K562 (cell line): ENCODE results near the gene CLDN20. TPM values are rescaled to one million over a fixed set of nuclear protein-coding genes. Genes with fewer than 3 reads are reported as not detected.
A peak's percentile ranks its signal among the peaks of the same experiment; 100 is the strongest.

Source experiments
- ATAC-seq: fragments of 200-7000 bp; cut with Tn5 transposase; 3 replicates; pipeline ENCODE4 v1.9.1; 2020; ENCODE audit warnings: moderate library complexity
- BruUV-seq: library from RNA; stranded (reverse); fragments of 400-500 nt; replicated peaks from 2 replicates; lab custom pipeline; 2021; lab: Mats Ljungman, UMichigan
- CTCF ChIA-PET: fragments of 300-600 bp; formaldehyde crosslinking; extraction: SDS; loops from one replicate; lab custom pipeline; 2021; ENCODE audit warnings: low intra/inter-chr PET ratio; lab: Yijun Ruan, JAX
- POLR2A ChIA-PET: fragments of 300-600, 350-650 bp; sonication (Branson Sonifier 250); formaldehyde crosslinking; extraction: SDS; loops from one replicate; lab custom pipeline; 2021; ENCODE audit warnings: antibody characterized with exemption, inconsistent platforms; lab: Yijun Ruan, JAX
- DNase-seq, 4 experiments: peaks; one replicate each; pipeline versions ENCODE4 v3.0.0 to v3.0.0-alpha.2; 2011 to 2018; ENCODE audit warnings: low spot score in 3 of 4, mixed read lengths in 3 of 4; ENCODE audit errors: extremely low read depth in 1 of 4
- FAIRE-seq: peaks from 2 replicates; lab custom pipeline; 2011; peaks lifted over from hg19 to GRCh38; lab: Jason Lieb, UNC
- H2AFZ ChIP-seq: 2 replicates; pipeline ENCODE4 v1.6.0; 2011; ENCODE audit warnings: low read depth, low read length, control low read depth, inconsistent platforms
- H3K27ac ChIP-seq: fragments of 200-600 bp; 3 replicates; pipeline ENCODE4 v1.8.0; 2011; ENCODE audit warnings: low read depth, mild to moderate bottlenecking, control low read depth, inconsistent platforms, low read length, moderate library complexity, mixed read lengths; ENCODE audit errors: extremely low read depth
- H3K27me3 ChIP-seq, 2 experiments: fragments of 300-600 bp in 1 of 2; 2 replicates in 1 of 2; 3 replicates in 1 of 2; pipeline versions ENCODE4 v1.6.0 to v1.8.0; 2011; ENCODE audit warnings: inconsistent platforms in 2 of 2, low read length in 2 of 2, mild to moderate bottlenecking in 1 of 2, mixed read lengths in 1 of 2, moderate library complexity in 1 of 2; ENCODE audit not compliant: control insufficient read depth in 2 of 2, insufficient read depth in 2 of 2
- H3K36me3 ChIP-seq: fragments of 300-600 bp; 3 replicates; pipeline ENCODE4 v1.8.0; 2011; ENCODE audit warnings: mild to moderate bottlenecking, low read length, inconsistent platforms; ENCODE audit not compliant: control insufficient read depth, insufficient read depth
- H3K4me1 ChIP-seq, 2 experiments: fragments of 200-600 bp in 1 of 2; replicated peaks in 1 of 2; 2 replicates in 1 of 2; 3 replicates in 1 of 2; pipeline versions ENCODE4 v1.5.1 to v1.8.0; 2011; ENCODE audit warnings: inconsistent platforms in 2 of 2, low read length in 2 of 2, mild to moderate bottlenecking in 1 of 2, mixed read lengths in 1 of 2, moderate library complexity in 1 of 2; ENCODE audit not compliant: control insufficient read depth in 2 of 2, insufficient read depth in 2 of 2
- H3K4me2 ChIP-seq: 2 replicates; pipeline ENCODE4 v1.6.1; 2011; ENCODE audit warnings: low read length, control low read depth, inconsistent platforms, mixed read lengths; ENCODE audit not compliant: insufficient read depth
- H3K4me3 ChIP-seq: fragments of 200-600 bp; sonication (generic), shearing (Covaris generic); 2 replicates; pipeline ENCODE4 v1.5.1; 2016; ENCODE audit warnings: control low read depth, inconsistent platforms
- H3K79me2 ChIP-seq: fragments of 200-600 bp; 3 replicates; pipeline ENCODE4 v1.8.0; 2011; ENCODE audit warnings: low read length, inconsistent platforms; ENCODE audit not compliant: control insufficient read depth, insufficient read depth
- H3K9ac ChIP-seq, 2 experiments: 2 replicates each; pipeline versions ENCODE4 v1.6.0 to v1.6.1; 2011; ENCODE audit warnings: low read depth in 2 of 2, low read length in 2 of 2, control low read depth in 1 of 2, inconsistent platforms in 1 of 2, mild to moderate bottlenecking in 1 of 2, mixed read lengths in 1 of 2; ENCODE audit not compliant: insufficient read depth in 1 of 2
- H3K9me1 ChIP-seq: one replicate; pipeline ENCODE4 v1.6.0; 2011; ENCODE audit warnings: inconsistent platforms, mild to moderate bottlenecking, low read length, moderate library complexity; ENCODE audit not compliant: control insufficient read depth, insufficient read depth
- H3K9me3 ChIP-seq: replicated peaks from 2 replicates; pipeline ENCODE4 v1.5.1; 2011; ENCODE audit warnings: low read depth, low read length, inconsistent platforms; ENCODE audit not compliant: control insufficient read depth, insufficient read depth
- H4K20me1 ChIP-seq: replicated peaks from 2 replicates; pipeline ENCODE4 v1.6.1; 2011; ENCODE audit warnings: low read length, inconsistent platforms, mixed read lengths; ENCODE audit not compliant: control insufficient read depth, insufficient read depth
- EGR1 ChIP-seq: fragments of 450-650 bp; conservative IDR thresholded peaks from 2 replicates; pipeline ENCODE4 v1.6.1; 2017; ENCODE audit warnings: mild to moderate bottlenecking
- HDAC2 ChIP-seq: fragments of 450-650 bp; IDR thresholded peaks from 2 replicates; pipeline ENCODE4 v1.6.1; 2016; ENCODE audit warnings: mild to moderate bottlenecking
- KHSRP ChIP-seq: fragments of 450-650 bp; IDR thresholded peaks from 2 replicates; pipeline ENCODE4 v1.6.1; 2017
- KLF6 ChIP-seq: fragments of 250-450 bp; sonication (Bioruptor Pico); IDR thresholded peaks from 2 replicates; pipeline ENCODE4 v1.4.0; 2020; ENCODE audit warnings: mild to moderate bottlenecking, moderate library complexity, borderline replicate concordance
- PHF8 ChIP-seq: fragments of 200-600 bp; sonication (generic); IDR thresholded peaks from 2 replicates; pipeline ENCODE4 v1.6.1; 2012; ENCODE audit warnings: mixed run types, mild to moderate bottlenecking, inconsistent platforms, low read length, moderate library complexity, borderline replicate concordance
- POLR2AphosphoS2 ChIP-seq: IDR thresholded peaks from 2 replicates; pipeline ENCODE4 v1.6.1; 2012; ENCODE audit warnings: low read length, improper control_type of control experiment
- RFX1 ChIP-seq: fragments of 450-650 bp; IDR thresholded peaks from 2 replicates; pipeline ENCODE4 v1.6.1; 2016; ENCODE audit warnings: mild to moderate bottlenecking, moderate library complexity
- ZNF316 ChIP-seq: fragments of 450-650 bp; IDR thresholded peaks from 2 replicates; pipeline ENCODE4 v1.6.1; 2016
- WGBS: fragments of 100-300 bp; shearing (Covaris generic); methylation state at CpG from one replicate; pipeline ENCODE4 v1.1.6; 2016; ENCODE audit warnings: low coverage, mixed read lengths; ENCODE audit not compliant: insufficient coverage; ENCODE audit errors: missing lambda C conversion rate; 5-methylcytosine and 5-hydroxymethylcytosine counted together
- in situ Hi-C: fragments of 300-500 bp; cut with MboI; formaldehyde crosslinking; loops from 4 replicates; pipeline ENCODE4 v1.15.0; 2018; ENCODE audit warnings: inconsistent platforms, mixed read lengths
- intact Hi-C: fragments of 100-400 bp; cut with micrococcal nuclease; formaldehyde crosslinking; loops from 2 replicates; pipeline ENCODE4 v1.14.2; 2022
- polyA plus RNA-seq, 8 experiments: library from polyadenylated mRNA; depleted of rRNA in 4 of 8; stranded (reverse) in 5 of 8; unstranded in 3 of 8; fragments of >200 nt; fragmentation: Nextera tagmentation in 2 of 8; fragmentation: Illumina TruSeq in 1 of 8; extraction: Ambion mirVana in 2 of 8; extraction: Trizol in 1 of 8; gene quantifications; 2 replicates each; pipeline versions ENCODE4 v1.2.1 to v1.2.3, GENCODE V29; 2011 to 2014; ENCODE audit warnings: inconsistent platforms in 1 of 8, missing spikeins in 1 of 8
- total RNA-seq, 7 experiments: library from RNA; depleted of rRNA in 6 of 7; stranded (reverse); fragments of >200 nt in 6 of 7; fragmentation: Illumina TruSeq in 2 of 7; extraction: Trizol in 2 of 7; gene quantifications; 2 replicates each; pipeline versions ENCODE4 v1.2.1 to v1.2.3, GENCODE V29; 2011 to 2021; ENCODE audit warnings: low replicate concordance in 1 of 7

CLDN20 gene
- total and polyA plus RNA-seq, 9 of the 15 experiments (the other 6 are each of a cell fraction or from before 2014, with no cell fraction given): not detected

- no peak overlapping the region for H3K9ac ChIP-seq
- H3K27me3 ChIP-seq: no peaks in the 10 kb centered on the region
- BruUV-seq: no TSS peak
- H3K79me2 ChIP-seq: no peaks in the 10 kb centered on the region
- in situ Hi-C loops: no loop called here
- H2AFZ ChIP-seq: no peak overlapping the region
- peaks cover 0 to 7% of the 10 kb centered on the region in 2 experiments; a peak in 3 of 5 replicates for H3K4me1 ChIP-seq
- H4K20me1 ChIP-seq: no peaks in the 10 kb centered on the region
- no peak overlapping the region for H3K4me3 ChIP-seq
- no peak for ATAC-seq
- ChIA-PET POLR2A (no interaction called here), CTCF (no interaction called here)
- WGBS: 91% methylated on average over 5 of the region's 5 CpGs
- intact Hi-C loops: no loop called here
- no peaks in the 10 kb centered on the region for H3K9me1 ChIP-seq
- H3K9me3 ChIP-seq: no peaks in the 10 kb centered on the region
- FAIRE-seq: no peak
- no peak overlapping the region for H3K4me2 ChIP-seq
- H3K36me3 ChIP-seq: peaks cover 76% of the 10 kb centered on the region
- no peak for TF ChIP-seq RFX1
- no peak for TF ChIP-seq EGR1
- peak; percentile 28 for TF ChIP-seq ZNF316
- TF ChIP-seq, all 486 proteins: peak for 1
- no peak overlapping the region for H3K27ac ChIP-seq
- DNase-seq: no peak
Observed at GRCh38 chr6:155290491-155290890, 26.7 kb downstream of the CLDN20 start.

- ChIA-PET POLR2A (no interaction called here), CTCF (no interaction called here)
- Histone ChIP-seq H3K9me1 (no peaks in the 10 kb centered on the region), H4K20me1 (no peaks in the 10 kb centered on the region), H3K27ac (no peak overlapping the region)
- FAIRE-seq: no peak
- DNase-seq: no peak
- in situ Hi-C loops (no loop called here), intact Hi-C loops (no loop called here)
- ATAC-seq: no peak
- no peak for TF ChIP-seq KLF6 (CRISPR knock-in tag)
- TF ChIP-seq PHF8: no peak
- no peak for TF ChIP-seq POLR2AphosphoS2
- TF ChIP-seq HDAC2: no peak
- no peak for TF ChIP-seq KHSRP
- TF ChIP-seq, all 486 proteins: peak for 0
- Histone ChIP-seq H3K4me3 (no peak overlapping the region), H3K27me3 (no peaks in the 10 kb centered on the region), H3K4me1 (peaks cover 0 to 7% of the 10 kb centered on the region in 2 experiments; a peak in 3 of 5 replicates), H2AFZ (no peak overlapping the region), H3K79me2 (no peaks in the 10 kb centered on the region), H3K9ac (no peak overlapping the region), H3K36me3 (peaks cover 80% of the 10 kb centered on the region), H3K4me2 (no peak overlapping the region), H3K9me3 (no peaks in the 10 kb centered on the region)
- WGBS: 87% methylated on average over 3 of the region's 3 CpGs
- no TSS peak for BruUV-seq
Observed at GRCh38 chr6:155291291-155291690, 27.5 kb downstream of the CLDN20 start.
